NCI-H2227 (cell line): ENCODE results near the gene NRXN3.
"Not testable (repeated sequence)": the region's sequence is repeated elsewhere in the genome, so short reads cannot be mapped to it uniquely, and the experiment has no call there.

Experiments
- DNase-seq: peaks from one replicate; lab custom pipeline; 2025; ENCODE audit not compliant: unreplicated experiment; lab: John Stamatoyannopoulos, UW

The NRXN3 gene

DNA sequence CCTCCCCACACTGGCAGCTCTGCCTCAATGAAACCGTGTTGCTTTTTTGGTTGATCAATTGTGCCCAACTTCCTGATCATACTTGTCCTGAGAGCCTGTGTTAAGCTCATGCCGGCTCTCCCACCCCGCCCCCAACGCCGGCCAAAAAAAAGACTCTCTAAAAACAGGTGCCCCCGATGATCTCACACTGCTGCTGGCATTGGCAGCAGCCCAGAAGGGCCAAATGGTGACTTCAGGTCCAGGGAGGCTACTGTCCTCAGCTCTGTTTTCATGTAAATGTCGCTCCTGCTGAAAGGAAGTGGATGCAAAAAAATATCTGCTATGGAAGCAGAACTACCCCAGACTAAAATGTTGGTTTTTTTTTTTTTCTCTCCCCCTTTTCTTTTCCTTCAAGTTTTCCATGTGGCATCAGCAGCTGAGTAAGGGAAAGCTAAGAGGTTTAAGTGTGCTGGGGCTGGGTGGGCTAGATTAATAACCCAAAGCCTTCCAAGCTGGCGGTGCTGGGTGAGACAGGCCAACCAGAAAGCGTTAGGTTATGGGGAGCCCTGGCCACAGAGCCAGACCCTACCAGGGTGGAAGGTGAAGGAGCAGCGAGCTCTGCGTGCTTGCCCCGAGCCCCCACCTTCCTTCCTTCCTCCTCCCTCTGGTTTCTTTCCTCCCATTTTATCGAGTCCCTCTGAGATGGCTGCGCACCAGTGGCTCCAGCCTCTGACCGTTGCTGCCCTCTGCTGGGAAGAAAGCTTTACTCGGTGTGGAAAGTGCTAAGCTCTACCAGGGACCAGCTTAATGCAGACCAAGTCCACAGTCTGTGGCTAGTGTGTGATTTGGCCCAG, 396.1 kb downstream of the NRXN3 start:
- DNase-seq = peak; percentile 92

DNA sequence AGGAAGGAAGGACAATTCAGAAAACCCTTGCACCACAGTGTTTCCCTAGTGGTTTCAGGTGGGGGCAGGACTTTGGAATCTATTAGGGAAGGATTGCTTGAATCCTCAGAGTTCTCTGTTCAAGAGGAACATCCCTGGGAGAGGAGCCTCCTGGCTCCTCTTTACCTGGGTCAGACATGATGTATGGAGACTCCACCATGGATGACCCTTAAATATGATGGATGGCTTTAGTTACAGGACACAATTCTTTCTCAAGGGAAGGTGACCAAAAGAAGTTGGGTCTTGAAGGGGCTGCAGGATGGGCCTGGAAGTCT, 396.6 kb downstream of the NRXN3 start:
- DNase-seq = no peak

DNA sequence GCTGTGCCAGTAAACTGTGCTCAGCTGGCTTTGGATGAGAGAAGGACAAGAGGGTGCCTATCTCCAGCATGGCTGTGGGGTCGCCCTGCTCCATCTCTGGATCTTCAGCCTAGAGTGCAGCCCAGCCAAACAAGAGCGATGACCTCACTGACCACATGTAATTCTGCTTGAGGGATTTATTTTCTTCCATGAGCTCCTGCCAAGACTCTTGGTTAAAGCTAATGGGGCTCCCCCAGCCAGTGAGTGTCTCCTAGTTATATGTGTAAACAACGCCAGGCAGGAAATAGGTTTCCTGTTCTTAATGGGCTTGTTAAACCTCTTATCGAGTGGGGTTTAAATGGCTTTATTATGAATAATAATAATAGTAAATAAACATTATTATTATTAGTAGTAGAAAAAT, 397.2 kb downstream of the NRXN3 start:
- no peak for DNase-seq

DNA sequence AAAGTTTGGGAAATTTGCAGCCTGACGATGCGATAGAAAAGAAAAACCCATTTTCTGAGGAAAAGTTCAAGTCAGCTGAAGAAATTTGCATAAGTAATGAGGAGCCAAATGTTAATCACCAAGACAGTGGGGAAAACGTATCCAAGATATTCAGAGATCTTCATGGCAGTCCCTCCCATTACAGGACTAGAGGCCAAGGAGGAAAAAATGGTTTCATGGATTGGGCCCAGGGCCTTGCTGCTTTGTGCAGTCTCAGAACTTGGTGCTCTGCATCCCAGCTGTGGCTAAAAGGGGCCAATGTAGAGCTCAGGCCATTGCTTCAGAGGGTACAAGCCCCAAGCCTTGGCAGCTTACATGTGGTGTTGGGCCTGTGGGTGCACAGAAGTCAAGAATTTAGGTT, 403.6 kb downstream of the NRXN3 start:
- DNase-seq = not testable (repeated sequence)

DNA sequence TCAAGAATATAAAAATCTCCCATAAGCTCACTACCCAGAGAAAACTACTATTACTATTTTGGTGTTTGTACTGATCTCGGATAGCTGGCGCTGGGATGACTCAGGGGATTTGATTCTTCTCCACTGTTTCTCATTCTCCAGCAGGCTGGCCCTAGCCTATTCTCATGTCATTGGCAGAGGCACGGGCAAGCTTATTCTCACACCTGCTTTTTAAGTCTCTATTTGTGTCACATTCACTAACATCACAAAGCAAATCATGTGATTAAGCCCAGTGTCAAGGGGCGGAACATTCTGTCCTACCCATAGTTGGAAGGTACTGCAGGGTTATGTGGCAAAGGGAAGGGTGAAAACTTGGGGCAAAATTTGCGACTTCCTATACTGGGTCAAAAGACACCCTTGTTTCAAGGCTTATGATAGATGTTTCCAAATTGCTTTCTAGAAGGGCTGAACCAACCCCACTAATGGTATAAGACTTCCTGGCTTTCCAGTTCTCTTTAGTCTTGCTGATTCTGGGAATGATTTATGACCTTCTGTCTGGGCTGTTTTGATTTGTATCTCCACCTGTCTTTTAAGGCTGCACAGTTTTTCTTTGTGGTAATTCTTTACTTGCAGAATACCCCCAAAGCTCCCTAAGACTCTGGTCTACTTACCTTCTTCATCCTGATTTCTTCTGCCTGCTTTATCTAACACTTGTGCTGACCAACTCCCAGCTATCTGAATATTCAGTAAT, 406.4 kb downstream of the NRXN3 start:
- DNase-seq = no peak

DNA sequence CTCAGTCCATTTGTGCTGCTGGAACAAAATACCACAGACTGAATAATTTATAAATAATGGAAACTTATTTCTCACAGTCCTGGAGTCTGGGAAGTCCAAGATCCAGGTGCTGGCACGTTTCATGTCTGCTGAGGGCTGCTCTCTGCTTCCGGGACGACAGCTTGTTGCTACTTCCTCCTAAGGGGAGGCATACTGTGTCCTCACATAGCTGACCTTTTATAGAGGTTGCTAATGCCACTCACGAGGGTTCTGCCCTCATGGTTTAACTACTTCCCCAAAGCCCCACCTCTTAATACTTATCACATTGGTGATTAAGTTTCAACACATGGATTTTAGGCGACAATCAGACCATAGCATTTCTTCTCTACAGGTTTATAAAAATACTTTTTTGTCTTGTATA, 411.1 kb downstream of the NRXN3 start:
- DNase-seq = no peak

DNA sequence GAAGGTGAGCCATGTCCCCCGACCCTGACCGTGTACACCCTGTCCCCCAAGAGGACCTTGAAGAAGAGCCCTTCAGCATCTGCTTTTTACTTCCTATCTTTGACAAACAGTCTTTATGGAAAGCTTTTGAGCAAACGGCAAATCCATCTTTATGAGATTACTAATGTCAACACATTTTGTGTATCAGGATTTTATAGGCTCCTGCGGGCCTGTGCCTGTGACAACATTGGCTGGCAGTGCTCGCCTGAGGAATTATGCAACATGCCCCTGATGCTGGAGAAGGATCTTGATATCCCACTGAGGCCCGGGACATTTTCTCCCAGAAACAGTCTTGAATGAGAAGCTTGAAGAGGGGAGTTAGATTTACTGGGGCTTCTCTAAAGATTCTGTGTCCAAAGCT, 416.5 kb downstream of the NRXN3 start:
- no peak for DNase-seq

DNA sequence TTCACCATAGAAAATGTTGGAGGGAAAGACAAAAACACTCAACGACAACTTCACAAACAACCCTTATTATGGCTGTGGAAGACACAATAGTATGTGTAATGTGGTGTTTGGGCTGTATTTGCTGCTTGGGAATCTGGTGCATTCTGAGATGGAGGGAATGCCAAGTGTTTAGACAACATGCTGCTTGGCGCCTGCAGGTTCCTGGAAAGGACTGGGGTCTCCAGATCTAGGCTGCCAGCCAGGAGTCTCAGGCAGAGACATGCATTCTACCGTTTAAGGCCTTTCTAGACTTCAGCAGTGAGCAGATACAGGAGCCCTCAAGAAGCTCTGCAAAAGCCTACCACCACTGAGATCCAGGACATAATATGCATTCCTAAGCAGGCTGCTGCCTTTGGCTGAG, 418.7 kb downstream of the NRXN3 start:
- DNase-seq = no peak

DNA sequence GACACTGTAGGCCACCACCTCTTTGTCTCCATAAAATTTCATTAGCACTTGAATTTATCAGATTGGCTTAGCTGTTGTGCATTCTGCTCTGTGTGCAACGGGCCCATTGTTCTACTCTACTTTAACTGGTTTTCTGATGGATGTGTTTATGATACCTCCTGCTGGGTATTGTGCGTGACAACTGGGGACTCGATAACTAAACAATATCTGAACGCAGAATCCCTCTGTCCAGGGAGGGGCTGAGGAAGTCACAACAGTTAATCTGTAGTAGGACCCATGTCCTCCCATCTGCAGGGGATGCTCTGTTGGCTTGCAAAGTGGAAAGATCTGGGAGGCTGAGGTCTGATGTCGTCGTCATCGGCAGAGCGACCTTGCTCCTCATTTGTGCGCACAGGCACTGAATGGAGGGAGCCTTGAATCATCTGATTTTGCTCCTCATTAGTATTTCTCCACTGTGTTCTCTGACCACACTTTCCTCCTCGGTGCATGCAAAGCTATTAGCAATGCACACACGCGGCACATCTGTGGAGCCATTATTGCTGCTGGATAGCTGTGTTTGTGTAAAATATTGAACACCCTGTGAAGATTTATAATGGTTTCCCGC, 422.5 kb downstream of the NRXN3 start:
- peak; percentile 68 for DNase-seq

DNA sequence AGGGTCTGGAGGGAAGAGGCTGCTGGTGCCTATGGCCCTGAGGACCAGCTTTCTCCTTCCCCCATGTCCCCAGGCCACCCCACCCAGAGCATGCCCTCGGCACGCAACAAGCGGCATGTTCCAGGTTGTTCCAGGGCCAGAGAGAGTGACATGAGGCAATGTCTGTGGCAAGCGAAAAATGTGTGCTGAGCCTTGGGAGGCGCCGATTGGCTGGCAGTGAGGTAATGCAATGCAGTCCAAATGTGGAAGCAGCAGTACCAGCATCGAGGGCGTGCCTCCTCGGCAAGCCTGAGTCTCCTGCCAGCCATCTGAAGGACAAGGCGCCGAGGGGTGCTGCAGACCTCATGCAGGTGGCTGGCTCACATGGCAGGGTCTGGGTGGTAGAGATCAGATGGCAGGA, 423.8 kb downstream of the NRXN3 start:
- no peak for DNase-seq

DNA sequence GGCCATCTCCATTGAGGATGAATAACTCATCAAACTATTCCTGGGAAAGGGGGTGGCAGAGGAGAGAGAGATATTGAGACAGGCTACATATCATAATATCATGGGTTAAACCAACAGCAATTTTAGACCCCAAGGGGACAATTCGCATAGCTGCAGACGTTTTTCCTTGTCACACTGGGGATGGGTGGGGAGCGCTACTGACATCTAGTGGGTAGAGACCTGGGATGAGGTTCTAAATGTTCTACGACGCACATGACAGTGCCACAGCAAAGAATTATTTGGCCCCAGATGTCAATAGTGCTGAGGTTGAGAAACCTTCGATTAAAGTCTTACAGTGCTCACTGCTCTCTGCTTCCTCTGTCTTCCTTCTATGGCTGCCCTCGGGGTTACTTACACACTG, 425.6 kb downstream of the NRXN3 start:
- DNase-seq = peak; percentile 54

DNA sequence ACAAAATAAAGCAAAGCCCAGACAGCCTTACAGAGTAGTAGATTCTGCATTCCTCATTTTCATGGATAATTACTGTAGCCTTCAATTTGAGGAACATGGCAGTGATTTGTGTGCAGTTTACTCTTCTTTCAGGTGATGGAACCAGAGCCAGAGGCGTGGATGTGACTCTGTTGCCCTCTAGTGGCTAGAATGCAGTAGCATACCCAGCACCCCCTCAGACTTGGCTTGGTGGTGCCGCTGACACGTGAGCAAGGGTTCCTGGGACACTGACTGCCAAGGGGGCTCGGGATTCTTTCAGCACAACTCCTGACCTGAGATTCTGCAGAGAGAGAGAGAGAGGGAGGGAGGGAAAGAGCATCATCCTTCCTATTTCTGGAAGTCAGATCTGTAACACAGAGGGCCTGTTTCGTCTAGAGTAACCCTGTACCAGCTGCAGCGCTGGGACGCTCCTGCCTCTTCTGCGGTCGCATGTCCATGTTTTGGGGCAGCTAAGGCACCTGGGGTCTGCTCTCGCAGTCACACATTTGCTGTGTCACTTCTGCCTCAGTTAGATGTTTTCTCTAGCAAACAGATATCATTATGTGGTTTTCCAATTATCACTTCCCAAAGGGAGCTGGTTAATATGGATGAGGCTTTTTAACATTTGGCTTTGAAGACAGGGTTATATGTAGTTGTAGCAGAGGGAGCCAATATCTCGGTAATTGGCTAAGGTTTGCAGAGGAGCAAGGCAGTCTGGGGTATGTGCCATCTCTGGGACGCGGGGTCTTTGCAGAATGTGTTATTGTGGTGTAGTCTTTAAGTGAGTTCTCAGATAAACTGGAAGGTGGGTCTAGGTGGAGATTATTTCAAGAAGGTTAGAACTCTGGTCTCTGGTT, 428.1 kb downstream of the NRXN3 start:
- peak; percentile 79 for DNase-seq

DNA sequence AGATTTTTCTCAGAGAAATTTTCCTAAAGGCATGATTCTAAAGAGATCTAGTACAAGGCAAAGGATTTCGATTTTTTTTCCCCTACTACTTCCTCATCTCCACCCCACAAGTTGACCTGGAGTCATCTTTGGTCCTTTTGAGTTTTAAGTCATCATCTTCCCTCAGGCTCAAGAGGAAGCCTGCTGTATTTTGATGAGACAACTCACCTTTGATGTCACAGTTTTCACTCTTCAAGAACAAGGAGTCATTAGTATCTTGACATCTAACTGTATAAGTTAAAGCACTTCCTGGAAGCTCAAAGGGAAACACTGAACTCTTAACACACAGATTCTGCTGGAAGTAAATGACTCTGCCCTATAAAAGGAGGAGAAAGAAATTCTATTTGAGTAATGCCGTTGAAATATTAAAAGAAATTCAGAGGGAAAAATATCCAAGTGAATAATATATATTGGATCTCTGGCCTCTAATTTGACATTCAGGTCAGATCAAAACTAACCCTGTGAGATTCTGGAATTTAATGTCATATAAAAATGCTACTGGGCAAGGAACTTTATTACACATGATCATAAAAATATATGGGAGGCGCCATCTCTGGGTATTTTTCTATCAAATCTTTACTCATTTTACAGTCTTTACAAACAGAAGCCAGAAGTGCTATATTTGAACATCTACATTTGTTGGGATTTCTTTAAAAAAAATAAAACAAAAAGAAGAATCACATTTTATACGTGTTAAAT, 435.0 kb downstream of the NRXN3 start:
- no peak for DNase-seq

DNA sequence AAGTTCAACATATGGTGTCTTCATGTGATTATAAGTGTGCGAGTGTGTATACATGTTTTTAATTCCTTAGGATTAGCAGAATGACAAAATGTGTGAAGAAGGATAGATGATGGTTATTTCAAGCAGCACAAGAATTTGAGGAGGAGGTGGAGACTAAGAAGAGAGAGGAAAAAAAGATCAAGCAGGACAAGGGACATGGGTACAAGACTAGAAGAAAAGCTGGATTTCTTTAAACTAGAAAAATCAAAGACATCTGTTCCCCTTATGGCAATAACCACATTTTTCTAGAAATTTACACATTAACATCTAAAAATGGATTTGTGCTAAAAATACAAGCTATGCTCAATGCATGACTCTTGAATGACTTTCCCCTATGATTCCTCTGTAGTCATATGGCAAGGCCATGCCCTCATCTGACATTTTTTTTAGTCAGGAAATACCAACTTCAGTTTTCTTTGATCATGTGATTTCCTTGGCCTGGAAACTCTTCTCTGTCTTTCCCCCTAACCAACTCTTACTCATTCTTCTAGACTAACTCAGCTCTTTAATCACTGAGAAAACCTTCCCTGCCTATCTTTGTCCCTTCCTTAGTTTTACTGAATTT, 435.8 kb downstream of the NRXN3 start:
- no peak for DNase-seq

DNA sequence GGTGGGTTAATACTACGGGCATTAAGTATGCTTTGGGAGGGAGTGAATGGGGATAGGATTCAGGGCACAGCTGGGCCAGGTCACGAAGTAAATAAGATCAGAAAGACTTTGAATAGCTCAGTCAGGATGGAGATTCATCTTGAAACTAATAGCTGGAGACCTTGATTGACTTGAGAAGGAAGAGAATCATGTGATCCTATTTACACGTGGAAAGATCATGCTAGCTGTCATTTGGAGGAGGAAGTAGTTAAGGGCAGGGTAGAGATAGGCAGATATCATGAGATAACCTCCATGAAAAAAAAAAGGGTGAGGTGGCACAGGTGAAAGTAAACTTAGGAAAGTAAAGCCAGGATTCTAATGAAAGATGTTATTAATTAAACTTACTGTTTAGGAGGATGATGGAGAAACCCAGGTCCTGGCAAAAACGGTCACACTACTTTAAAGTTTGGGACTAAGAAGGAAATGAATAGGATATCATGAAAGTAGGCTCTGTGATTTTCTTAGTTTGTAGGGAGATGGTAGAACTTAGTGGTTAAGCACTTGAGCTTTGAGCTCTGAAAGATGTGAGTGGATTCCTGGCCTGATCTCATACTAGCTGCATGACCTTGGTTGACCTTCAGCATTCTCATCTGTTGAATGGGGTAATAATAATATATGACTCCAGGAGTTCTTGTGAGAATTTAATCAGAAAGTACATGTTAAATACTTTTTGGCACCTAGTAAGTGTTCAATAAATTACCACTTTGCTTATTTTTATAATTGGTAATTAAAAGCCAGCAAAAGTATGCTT, 439.0 kb downstream of the NRXN3 start:
- peak; percentile 74 for DNase-seq

DNA sequence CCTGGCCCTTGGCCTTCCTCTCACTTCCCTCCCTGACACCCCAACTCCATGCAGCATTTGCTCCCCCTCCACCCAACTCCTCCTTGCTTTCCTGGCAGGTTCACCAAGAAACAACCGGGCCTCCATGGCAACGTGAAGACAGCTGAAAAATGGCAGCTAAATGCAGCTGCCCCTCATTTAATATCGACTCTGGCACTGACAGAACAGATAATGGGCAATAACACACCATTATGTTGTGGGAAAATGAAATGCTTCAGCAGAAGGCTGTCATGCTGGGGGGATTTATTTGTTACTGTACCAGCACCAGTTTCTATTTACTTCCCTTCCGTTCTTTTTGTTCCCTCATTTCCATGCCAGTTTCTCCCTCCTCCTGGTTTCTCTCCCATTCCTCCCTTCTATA, 440.8 kb downstream of the NRXN3 start:
- peak; percentile 73 for DNase-seq

DNA sequence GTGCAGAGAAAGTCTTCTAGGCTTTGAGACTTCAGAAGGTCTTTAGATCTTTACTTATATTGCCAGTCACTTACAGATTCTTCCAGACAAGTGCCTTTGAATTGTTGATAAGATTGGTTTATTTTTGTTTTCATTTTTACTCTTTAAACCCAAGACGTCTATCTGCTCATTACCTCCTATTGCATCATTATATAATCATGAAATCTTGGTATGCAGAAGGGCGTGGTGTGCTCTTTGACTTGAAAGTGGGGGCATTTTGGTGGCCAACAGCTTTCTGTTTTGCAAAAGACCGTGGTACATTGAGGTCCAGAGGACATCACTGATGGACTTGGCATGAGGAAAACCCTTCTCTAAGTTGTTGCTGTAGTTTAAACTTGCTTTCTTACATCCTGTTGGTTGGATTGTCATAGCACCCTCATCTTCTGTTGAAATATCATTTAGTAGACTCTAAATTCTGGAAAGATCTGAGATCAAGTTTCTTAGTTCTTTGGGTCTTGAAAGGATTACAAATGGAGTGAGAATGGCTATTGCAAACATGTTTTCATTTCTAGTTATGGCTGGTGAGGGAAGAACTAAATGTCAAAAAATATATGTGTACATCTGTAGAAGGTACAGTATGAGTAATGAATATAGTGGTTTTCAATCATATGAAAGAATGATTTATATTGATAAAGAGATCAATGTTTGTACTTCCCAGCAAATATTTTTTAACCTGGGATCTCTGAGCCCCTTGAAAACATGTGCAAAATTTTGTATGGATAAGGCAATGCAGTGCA, 441.8 kb downstream of the NRXN3 start:
- DNase-seq = no peak

DNA sequence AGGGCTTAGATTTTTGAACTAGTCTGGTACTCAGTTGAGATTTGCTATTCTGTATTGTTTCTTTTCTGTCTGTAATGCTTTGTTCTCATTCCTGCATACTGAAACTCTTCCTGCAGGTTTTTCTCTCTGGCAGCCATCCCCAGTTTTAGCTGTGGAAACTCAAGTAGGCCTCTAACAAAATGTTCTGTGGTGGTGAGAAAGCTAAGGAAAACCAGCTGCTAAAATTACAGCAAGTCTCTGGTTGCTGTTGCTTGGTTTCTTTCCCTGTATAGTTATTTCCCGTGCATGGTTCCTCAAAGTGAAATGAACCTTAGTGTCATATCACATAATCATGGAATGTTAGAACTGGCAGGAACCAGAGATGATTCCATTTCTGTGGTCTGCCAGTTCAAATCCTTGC, 442.5 kb downstream of the NRXN3 start:
- no peak for DNase-seq

DNA sequence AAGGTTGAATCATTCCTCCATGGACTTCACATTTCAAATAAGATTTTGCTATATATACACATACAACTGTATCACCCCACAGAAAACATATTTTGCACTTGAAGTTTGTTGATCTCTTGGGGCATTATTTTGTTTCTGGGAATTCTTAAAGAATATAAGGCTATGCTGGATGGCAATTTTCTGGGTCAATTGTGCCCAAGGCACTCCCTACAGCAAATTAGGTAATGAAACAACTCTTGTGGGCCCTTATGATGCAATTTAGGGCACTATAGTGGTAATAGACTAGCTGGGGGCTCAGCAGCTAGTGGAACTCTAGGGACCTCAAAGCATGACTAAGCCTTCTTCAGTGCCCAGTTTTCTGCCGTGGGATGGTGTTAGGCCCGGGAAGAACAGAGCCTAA, 444.4 kb downstream of the NRXN3 start:
- DNase-seq = no peak
